ENCODE results near the gene XDH. TPM values are rescaled to one million over a fixed set of nuclear protein-coding genes. Genes with fewer than 3 reads are reported as not detected.

XDH gene
- total and polyA plus RNA-seq, 3 donors from 2014 or later: 0.21 to 1.5 (median 0.43) TPM

DNA sequence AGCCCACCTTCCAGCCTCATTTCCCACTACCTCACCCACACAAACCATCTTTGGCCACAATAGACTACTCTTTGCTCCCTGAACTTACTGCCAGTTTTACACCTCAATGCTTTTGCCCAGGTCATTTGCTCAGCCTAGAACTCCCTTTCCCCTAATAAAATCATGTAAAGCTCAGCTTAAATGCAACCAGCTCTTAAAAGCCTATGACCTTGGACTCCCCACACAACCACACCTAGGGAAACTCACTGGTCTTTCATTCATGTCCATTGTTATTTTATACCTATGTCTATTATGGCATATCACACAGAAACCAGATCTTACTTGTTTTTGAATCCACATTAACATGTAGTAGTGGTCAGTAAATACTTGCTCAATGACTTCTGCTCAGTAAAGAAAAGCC is 14.5 kb upstream of the XDH start:
- Histone ChIP-seq H3K4me1 (no peaks in the 10 kb centered on the region), H3K27ac (no peak overlapping the region), H3K9me3 (no peaks in the 10 kb centered on the region), H3K4me3 (no peak overlapping the region), H3K36me3 (ENCODE audit: low read depth, missing control alignments) (no peaks in the 10 kb centered on the region), H3K27me3 (no peaks in the 10 kb centered on the region)
- intact Hi-C loops (cut with DNase I; ENCODE audit: low total_unique reads): no loop called here
- TF ChIP-seq, protein P1, sequence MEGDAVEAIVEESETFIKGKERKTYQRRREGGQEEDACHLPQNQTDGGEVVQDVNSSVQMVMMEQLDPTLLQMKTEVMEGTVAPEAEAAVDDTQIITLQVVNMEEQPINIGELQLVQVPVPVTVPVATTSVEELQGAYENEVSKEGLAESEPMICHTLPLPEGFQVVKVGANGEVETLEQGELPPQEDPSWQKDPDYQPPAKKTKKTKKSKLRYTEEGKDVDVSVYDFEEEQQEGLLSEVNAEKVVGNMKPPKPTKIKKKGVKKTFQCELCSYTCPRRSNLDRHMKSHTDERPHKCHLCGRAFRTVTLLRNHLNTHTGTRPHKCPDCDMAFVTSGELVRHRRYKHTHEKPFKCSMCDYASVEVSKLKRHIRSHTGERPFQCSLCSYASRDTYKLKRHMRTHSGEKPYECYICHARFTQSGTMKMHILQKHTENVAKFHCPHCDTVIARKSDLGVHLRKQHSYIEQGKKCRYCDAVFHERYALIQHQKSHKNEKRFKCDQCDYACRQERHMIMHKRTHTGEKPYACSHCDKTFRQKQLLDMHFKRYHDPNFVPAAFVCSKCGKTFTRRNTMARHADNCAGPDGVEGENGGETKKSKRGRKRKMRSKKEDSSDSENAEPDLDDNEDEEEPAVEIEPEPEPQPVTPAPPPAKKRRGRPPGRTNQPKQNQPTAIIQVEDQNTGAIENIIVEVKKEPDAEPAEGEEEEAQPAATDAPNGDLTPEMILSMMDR (IDR thresholded peaks at IDR 0.05): no peak
- no peak for TF ChIP-seq POLR2A (IDR thresholded peaks at IDR 0.05)
- no peak for DNase-seq

DNA sequence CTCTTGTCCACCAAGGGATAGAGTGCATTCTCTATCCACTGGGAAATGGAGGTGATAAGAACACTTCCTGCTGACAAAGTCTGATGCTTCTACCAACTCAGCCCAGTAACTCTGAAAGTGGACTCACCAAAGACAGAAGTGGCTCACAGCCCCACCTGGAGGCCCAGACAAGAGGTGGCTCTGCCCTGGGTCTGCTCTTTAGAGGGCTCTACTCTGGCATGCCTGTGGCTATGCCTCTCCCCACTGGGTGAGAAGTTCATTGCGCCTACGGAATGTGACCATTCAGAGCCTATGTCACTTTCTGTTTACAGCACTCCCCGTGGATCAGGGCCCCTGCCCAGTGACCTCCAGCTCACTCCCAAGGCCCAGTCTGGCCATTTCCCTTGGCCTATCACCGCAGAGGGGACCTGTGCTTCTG is 13.5 kb upstream of the XDH start:
- Histone ChIP-seq H3K4me1 (no peaks in the 10 kb centered on the region), H3K27me3 (no peaks in the 10 kb centered on the region), H3K9me3 (no peaks in the 10 kb centered on the region), H3K4me3 (no peak overlapping the region), H3K36me3 (ENCODE audit: low read depth, missing control alignments) (no peaks in the 10 kb centered on the region), H3K27ac (no peak overlapping the region)
- TF ChIP-seq, protein P1 (IDR thresholded peaks at IDR 0.05): no peak
- TF ChIP-seq POLR2A (IDR thresholded peaks at IDR 0.05): no peak
- intact Hi-C loops (cut with DNase I; ENCODE audit: low total_unique reads): no loop called here
- DNase-seq: no peak
- WGBS, 2 donors: 82 to 83% methylated on average over 4 of the region's 4 CpGs

DNA sequence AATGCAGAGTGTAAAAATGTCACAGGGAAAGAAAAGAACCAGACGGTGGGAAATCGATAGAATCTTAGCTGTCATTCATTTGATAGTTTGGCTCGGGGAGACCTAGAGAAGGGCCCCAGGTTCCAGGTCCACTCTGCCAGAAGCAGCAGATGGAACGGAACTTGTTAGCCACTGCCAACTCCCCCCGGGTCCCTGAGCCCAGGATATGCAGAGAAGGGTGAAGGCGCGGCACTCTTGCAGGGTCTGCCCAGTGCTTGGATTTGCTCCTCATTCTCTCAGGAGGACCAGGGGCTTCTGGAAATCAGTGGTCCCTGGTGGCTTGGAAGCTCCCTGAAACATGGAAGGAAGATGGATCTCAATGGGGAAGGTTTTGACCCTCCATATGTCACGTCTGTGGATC is 11.6 kb upstream of the XDH start:
- Histone ChIP-seq H3K36me3 (ENCODE audit: low read depth, missing control alignments) (no peaks in the 10 kb centered on the region), H3K27ac (no peak overlapping the region), H3K4me3 (no peak overlapping the region), H3K4me1 (no peaks in the 10 kb centered on the region), H3K27me3 (no peaks in the 10 kb centered on the region), H3K9me3 (no peaks in the 10 kb centered on the region)
- 79 to 94% methylated on average over 5 to 8 of the region's 8 CpGs for WGBS, 2 donors
- intact Hi-C loops (cut with DNase I; ENCODE audit: low total_unique reads): no loop called here
- no peak for DNase-seq
- TF ChIP-seq, protein P1 (IDR thresholded peaks at IDR 0.05): no peak
- no peak for TF ChIP-seq POLR2A (IDR thresholded peaks at IDR 0.05)

DNA sequence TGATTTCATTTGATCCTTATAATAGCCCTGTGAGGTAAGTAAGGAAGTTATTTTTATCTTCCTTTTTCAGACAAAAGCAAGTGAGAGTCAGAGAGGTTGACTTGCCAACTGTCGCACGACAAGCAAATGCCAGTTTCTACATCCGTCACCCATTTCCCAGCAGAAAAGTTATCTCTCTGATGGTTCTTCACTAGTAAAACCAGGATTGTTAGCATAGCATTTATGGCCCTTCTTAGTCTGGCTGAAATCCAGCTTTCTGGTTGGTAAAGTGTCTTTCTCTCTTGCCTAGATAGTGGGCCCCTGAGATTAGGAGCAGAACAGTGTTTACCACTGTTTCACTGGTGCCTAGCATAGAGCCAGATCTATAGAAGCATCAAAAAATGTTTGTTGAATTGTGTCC is 7.1 kb upstream of the XDH start:
- H3K4me1 ChIP-seq: no peaks in the 10 kb centered on the region
- no peaks in the 10 kb centered on the region for H3K9me3 ChIP-seq
- WGBS, 2 donors: 93 to 97% methylated on average over 3 of the region's 3 CpGs
- no peak overlapping the region for H3K27ac ChIP-seq
- no peak for DNase-seq
- no peak overlapping the region for H3K4me3 ChIP-seq
- no peaks in the 10 kb centered on the region for H3K27me3 ChIP-seq
- H3K36me3 ChIP-seq (ENCODE audit: low read depth, missing control alignments): no peaks in the 10 kb centered on the region
- TF ChIP-seq, protein P1 (IDR thresholded peaks at IDR 0.05): no peak
- TF ChIP-seq POLR2A (IDR thresholded peaks at IDR 0.05): no peak
- intact Hi-C loops (cut with DNase I; ENCODE audit: low total_unique reads): no loop called here

DNA sequence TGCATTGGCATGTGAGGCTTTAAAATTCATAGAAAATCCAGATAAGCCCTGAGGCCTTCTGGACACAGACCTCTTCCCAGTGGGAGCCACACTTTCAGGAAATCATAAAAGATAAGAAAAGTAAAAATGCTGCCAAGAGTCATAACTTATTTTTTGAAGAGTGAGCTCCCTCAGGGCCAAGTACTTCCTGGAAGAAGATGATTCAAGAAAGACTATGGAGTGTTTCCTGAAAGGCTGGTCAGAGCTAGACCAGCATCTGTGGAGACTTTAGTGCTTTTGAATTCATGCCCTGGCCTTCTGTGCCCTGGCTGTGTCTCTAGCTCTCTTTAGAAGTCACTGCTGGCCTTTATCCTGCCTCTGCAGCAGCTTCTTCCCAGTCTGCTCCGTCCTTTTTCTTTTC is 6.4 kb upstream of the XDH start:
- H3K27ac ChIP-seq: no peak overlapping the region
- no peaks in the 10 kb centered on the region for H3K9me3 ChIP-seq
- H3K4me1 ChIP-seq: no peaks in the 10 kb centered on the region
- no peak for TF ChIP-seq POLR2A (IDR thresholded peaks at IDR 0.05)
- TF ChIP-seq, protein P1 (IDR thresholded peaks at IDR 0.05): no peak
- no peaks in the 10 kb centered on the region for H3K27me3 ChIP-seq
- no peak overlapping the region for H3K4me3 ChIP-seq
- DNase-seq: no peak
- intact Hi-C loops (cut with DNase I; ENCODE audit: low total_unique reads): no loop called here
- H3K36me3 ChIP-seq (ENCODE audit: low read depth, missing control alignments): no peaks in the 10 kb centered on the region
- 59 to 65% methylated on average over 1 of the region's 1 CpG for WGBS, 2 donors
